GM18526 (cell line): ENCODE measurements around the gene PHKG1.

Experiments
- POLR2A ChIP-seq: IDR thresholded peaks from 3 replicates; pipeline ENCODE4 v1.6.1; 2011; ENCODE audit not compliant: insufficient read length; ENCODE audit errors: extremely low read depth

Gene PHKG1

GRCh38 chr7:56083150-56083785, 9.5 kb downstream of the PHKG1 start:
- TF ChIP-seq POLR2A, result no peak

DNA sequence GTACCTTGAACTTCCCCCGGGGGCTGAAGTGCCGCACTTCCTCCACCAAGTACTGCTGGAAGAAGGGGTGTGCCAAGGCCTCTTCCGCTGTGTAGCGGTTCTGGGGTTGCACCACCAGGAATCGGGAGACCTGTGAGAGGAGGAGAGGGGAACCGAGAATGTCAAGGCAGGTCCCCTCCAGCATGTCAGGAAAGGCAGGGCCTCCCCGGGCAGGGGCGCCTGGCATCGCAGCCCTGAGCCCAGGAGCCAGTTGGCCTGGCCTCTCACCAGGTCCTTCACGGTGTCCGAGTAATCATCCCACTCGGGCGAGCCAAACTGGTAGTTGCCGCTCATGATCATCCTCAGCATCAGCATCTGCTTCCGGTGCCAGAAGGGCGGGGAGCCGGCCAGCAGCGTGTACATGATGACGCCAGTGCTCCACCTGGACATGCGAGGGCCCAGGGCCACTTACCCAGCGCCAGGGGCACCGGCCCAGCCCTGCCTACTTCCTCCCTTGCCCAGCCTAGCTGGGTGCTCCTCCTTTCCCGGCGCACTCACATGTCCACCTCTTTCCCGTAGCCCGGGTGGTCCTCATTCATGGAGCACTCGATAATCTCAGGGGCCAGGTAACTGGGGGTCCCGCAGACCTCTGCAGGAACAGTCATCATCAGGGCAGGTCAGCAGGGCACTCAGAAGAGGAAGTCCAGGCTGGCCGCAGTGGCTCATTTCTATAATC, 11.0 kb downstream of the PHKG1 start:
- no peak for TF ChIP-seq POLR2A

DNA sequence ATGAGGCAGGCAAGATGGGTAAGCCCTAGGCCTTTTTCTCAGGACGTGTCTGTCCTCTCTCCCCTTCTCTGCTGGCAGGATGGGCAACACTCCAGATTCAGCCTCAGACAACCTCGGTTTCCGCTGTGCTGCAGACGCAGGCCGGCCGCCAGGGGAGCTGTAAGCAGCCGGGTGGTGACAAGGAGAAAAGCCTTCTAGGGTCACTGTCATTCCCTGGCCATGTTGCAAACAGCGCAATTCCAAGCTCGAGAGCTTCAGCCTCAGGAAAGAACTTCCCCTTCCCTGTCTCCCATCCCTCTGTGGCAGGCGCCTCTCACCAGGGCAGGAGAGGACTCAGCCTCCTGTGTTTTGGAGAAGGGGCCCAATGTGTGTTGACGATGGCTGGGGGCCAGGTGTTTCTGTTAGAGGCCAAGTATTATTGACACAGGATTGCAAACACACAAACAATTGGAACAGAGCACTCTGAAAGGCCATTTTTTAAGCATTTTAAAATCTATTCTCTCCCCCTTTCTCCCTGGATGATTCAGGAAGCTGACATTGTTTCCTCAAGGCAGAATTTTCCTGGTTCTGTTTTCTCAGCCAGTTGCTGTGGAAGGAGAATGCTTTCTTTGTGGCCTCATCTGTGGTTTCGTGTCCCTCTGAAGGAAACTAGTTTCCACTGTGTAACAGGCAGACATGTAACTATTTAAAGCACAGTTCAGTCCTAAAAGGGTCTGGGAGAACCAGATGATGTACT, 13.1 kb downstream of the PHKG1 start:
- no peak for TF ChIP-seq POLR2A

- TF ChIP-seq POLR2A, result no peak
Measured at GRCh38 chr7:56078196-56078595, 14.6 kb downstream of the PHKG1 start.

GRCh38 chr7:56077681-56078080, 15.1 kb downstream of the PHKG1 start:
- TF ChIP-seq POLR2A, result no peak

DNA sequence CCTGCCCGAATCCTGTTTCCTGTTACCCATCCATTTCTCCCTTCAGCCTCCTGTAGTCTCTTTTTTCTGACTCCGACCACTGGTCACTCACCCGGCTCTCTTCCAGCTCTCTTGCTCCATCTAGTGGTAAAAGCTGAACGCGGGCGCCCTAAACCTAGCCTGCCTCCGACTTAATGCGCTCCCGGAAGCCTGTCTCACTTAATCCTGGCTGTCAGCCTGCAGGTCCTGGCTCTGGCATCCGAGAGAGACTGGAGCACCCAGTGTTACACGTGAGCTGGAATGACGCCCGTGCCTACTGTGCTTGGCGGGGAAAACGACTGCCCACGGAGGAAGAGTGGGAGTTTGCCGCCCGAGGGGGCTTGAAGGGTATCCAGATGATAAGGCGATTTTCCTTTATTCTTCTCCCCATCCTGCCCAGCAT, 18.4 kb downstream of the PHKG1 start:
- no peak for TF ChIP-seq POLR2A

- peak; percentile 94 for TF ChIP-seq POLR2A
Measured at GRCh38 chr7:56063882-56064625, 28.7 kb downstream of the PHKG1 start, which contains the start of gene SUMF2. Gene SUMF2, plus strand, starts transcription at chr7:56064286. Its CDS starts 26 bp downstream, at chr7:56064312.

- TF ChIP-seq POLR2A, result no peak
Measured at GRCh38 chr7:56063500-56063881, 29.3 kb downstream of the PHKG1 start.

DNA sequence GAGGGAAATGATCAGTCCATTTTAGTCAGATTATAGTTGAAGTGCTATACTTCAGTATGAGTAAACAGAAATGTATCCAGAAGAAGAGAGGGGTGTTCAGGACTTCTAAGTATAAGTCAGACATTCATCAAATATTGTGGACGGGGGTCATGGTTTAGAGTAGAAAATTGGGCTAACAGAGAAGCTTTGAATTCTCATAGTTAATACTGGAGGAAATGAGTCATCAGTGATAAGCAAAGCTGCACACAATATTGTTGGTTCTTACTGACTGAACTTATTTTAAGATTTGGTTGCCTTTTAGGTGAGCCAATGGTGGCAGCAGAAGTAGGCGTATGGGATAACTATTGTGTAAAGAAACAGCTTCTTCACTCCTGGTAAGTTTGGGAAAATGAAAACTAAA, 30.4 kb downstream of the PHKG1 start:
- no peak for TF ChIP-seq POLR2A

GRCh38 chr7:56053993-56054392, 38.8 kb downstream of the PHKG1 start:
- no peak for TF ChIP-seq POLR2A

DNA sequence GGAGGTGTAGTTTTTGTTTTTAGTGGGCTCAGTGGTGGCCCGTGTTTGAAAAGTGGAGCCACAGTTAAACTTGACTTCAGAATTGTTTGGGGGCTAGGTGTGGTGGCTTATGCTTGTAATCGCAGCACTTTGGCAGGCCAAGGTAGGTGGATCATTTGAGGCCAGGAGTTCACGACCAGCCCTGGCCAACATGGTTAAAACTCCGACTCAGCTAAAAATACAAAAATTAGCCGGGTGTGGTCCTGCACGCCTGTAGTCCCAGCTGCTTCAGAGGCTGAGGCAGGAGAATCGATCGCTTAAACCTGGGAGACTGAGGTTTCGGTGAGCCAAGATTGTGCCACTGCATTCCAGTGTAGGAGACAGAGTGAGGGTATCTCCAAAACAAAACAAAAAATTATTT, 39.4 kb downstream of the PHKG1 start:
- no peak for TF ChIP-seq POLR2A

DNA sequence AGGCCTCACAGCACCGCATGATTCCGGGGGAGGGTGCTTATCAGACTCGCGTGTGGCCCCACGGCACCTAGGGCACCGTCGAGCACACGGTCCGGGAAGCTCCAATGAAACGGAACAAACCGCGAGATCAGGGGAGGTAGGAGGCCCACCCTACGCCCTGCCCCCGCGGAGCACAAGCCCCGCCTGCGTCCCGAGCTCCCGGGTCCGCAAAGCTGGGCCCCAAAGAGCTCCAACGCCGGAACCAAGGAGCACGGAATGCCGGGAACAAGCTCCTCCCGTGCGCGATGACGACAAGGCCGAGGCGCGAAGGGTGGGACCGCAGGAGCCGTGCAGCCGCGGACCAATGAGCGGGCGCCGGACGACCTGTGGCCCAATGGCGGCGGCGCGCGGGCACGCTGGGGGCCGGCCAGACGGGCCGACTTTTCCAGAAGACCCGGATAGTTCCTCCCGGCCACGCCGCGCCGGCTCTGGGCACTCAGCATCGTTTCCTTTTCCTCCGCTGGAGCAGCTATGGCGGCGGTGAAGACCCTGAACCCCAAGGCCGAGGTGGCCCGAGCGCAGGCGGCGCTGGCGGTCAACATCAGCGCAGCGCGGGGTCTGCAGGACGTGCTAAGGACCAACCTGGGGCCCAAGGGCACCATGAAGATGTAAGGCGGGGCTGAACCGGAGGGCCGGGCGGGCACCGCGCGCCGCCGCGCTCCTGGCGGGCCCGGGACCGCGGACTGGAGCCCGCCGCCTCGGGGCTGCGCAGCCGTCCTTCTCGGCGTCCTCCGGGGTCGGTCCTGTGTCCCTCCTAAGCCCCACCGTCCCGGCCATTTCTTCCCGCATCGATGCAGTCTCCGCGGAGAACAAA, 41.2 kb downstream of the PHKG1 start, which contains the start of the genes CCT6A and PSPH:
Gene CCT6A, plus strand, starts transcription at position 427 of the 853 bp plus-strand sequence. Its CDS starts 84 bp downstream, at position 511.
Gene PSPH, minus strand, starts transcription at position 106 of the 853 bp plus-strand sequence. CDS start 30,232 bp downstream, outside the sequence.
- TF ChIP-seq POLR2A, result peak; percentile 80

DNA sequence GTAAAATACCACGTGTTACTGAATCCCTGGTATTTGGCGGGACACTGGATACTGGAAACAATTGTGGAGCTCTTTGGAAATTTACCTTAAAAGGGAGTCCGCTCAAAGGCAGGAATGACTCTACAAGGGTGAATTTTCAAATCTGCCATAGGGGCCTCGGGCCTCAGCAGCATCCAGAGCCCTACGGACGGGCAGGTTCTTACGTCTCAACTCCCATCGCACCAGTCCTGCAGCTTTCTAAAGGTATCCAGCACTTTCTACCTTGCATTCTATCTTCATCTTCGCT, 41.8 kb downstream of the PHKG1 start:
- no peak for TF ChIP-seq POLR2A

DNA sequence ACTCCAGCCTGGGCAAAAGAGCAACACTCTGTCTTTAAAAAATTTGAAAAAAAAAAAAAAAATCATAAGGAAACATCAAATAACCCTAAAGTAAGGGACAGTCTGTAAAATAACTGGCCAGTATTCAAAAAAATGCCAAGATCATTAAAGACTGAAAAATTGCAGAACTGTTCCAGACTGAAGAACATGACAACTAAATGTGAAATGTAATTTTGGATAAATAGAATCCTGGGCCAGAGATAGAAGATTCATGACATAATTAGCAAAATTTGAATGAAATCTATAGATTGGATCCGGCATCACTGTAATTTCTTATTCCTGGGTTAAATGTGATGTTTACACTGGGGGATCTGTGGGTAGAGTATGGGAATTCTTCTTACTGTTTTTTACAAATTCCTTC, 44.5 kb downstream of the PHKG1 start:
- TF ChIP-seq POLR2A, result no peak
